SK-N-SH treated with all-trans-retinoic acid at 6 μM for 48 hours (cell line): ENCODE data around the gene RPLP2.

ENCODE experiments used
- ATAC-seq: fragments of 200-7000 bp; cut with Tn5 transposase; 3 replicates; pipeline ENCODE4 v1.9.1; 2020; ENCODE audit warnings: mild to moderate bottlenecking, moderate library complexity
- ARNTL ChIP-seq: fragments of 450-650 bp; formaldehyde crosslinking; IDR thresholded peaks from 2 replicates; pipeline ENCODE4 v1.5.0; 2020; ENCODE audit warnings: low read depth, mild to moderate bottlenecking, moderate library complexity, borderline replicate concordance
- BACH2 ChIP-seq: fragments of 250-450 bp; sonication (Bioruptor Pico); IDR thresholded peaks from 2 replicates; pipeline ENCODE4 v1.9.0; 2021; ENCODE audit warnings: mild to moderate bottlenecking, borderline replicate concordance
- CSDC2 ChIP-seq: fragments of 250-450 bp; sonication (Bioruptor Pico); IDR thresholded peaks from 2 replicates; pipeline ENCODE4 v1.5.0; 2020; ENCODE audit warnings: mild to moderate bottlenecking, moderate library complexity
- ESRRG ChIP-seq: fragments of 250-450 bp; sonication (Bioruptor Pico); IDR thresholded peaks from 2 replicates; pipeline ENCODE4 v1.6.1; 2021; ENCODE audit warnings: mild to moderate bottlenecking
- GLIS3 ChIP-seq: fragments of 250-450 bp; sonication (Bioruptor Pico); IDR thresholded peaks from 2 replicates; pipeline ENCODE4 v1.5.0; 2020; ENCODE audit warnings: mild to moderate bottlenecking, moderate library complexity
- OSR1 ChIP-seq: fragments of 250-450 bp; sonication (Bioruptor Pico); IDR thresholded peaks from 2 replicates; pipeline ENCODE4 v1.8.0; 2022; ENCODE audit warnings: moderate library complexity, mild to moderate bottlenecking, inconsistent platforms
- PPARA ChIP-seq: fragments of 250-450 bp; sonication (Bioruptor Pico); IDR thresholded peaks from 2 replicates; pipeline ENCODE4 v1.5.0; 2020; ENCODE audit warnings: mild to moderate bottlenecking, borderline replicate concordance
- RARB ChIP-seq: fragments of 250-450 bp; sonication (Bioruptor Pico); IDR thresholded peaks from 2 replicates; pipeline ENCODE4 v1.8.0; 2021; ENCODE audit warnings: mild to moderate bottlenecking, moderate library complexity
- SNAI2 ChIP-seq: fragments of 250-450 bp; sonication (Bioruptor Pico); IDR thresholded peaks from 2 replicates; pipeline ENCODE4 v1.5.0; 2020; ENCODE audit warnings: mild to moderate bottlenecking, moderate library complexity
- TCF4 ChIP-seq: fragments of 250-450 bp; sonication (Bioruptor Pico); IDR thresholded peaks from 2 replicates; pipeline ENCODE4 v1.8.0; 2021; ENCODE audit warnings: mild to moderate bottlenecking, moderate library complexity, borderline replicate concordance
- TOX ChIP-seq: fragments of 250-450 bp; sonication (Bioruptor Pico); IDR thresholded peaks from 2 replicates; pipeline ENCODE4 v1.8.0; 2021; ENCODE audit warnings: mild to moderate bottlenecking, moderate library complexity, borderline replicate concordance
- ZC3H10 ChIP-seq: fragments of 250-450 bp; sonication (Bioruptor Pico); IDR thresholded peaks from 2 replicates; pipeline ENCODE4 v1.5.1; 2021; ENCODE audit warnings: mild to moderate bottlenecking, moderate library complexity
- ZFP3 ChIP-seq: fragments of 250-450 bp; sonication (Bioruptor Pico); IDR thresholded peaks from 2 replicates; pipeline ENCODE4 v1.5.0; 2020; ENCODE audit warnings: mild to moderate bottlenecking, moderate library complexity
- ZFP30 ChIP-seq: fragments of 450-650 bp; formaldehyde crosslinking; IDR thresholded peaks from 2 replicates; pipeline ENCODE4 v1.5.0; 2022; ENCODE audit warnings: mild to moderate bottlenecking, moderate library complexity
- ZNF565 ChIP-seq: fragments of 450-650 bp; formaldehyde crosslinking; conservative IDR thresholded peaks from 2 replicates; pipeline ENCODE4 v1.5.0; 2020; ENCODE audit warnings: low read depth, mild to moderate bottlenecking, moderate library complexity
- ZNF70 ChIP-seq: fragments of 450-650 bp; formaldehyde crosslinking; IDR thresholded peaks from 2 replicates; pipeline ENCODE4 v1.5.0; 2020; ENCODE audit warnings: mild to moderate bottlenecking, moderate library complexity
- ZNF8 ChIP-seq: fragments of 450-650 bp; formaldehyde crosslinking; IDR thresholded peaks from 2 replicates; pipeline ENCODE4 v1.5.0; 2020; ENCODE audit warnings: mild to moderate bottlenecking, moderate library complexity
- TF ChIP-seq, protein P1 (sequence below): fragments of 250-450 bp; sonication (Bioruptor Pico); IDR thresholded peaks from 2 replicates; pipeline ENCODE4 v1.5.0; 2020; ENCODE audit warnings: mild to moderate bottlenecking, moderate library complexity
- TF ChIP-seq, protein P2 (sequence below): fragments of 250-450 bp; sonication (Bioruptor Pico); IDR thresholded peaks from 2 replicates; pipeline ENCODE4 v1.5.1; 2020; ENCODE audit warnings: low read depth, mild to moderate bottlenecking, moderate library complexity
- TF ChIP-seq, protein P3 (sequence below): fragments of 250-450 bp; sonication (Bioruptor Pico); IDR thresholded peaks from 2 replicates; pipeline ENCODE4 v1.5.1; 2021; ENCODE audit warnings: mild to moderate bottlenecking, moderate library complexity
- TF ChIP-seq, protein P4 (sequence below): fragments of 250-450 bp; sonication (Bioruptor Pico); IDR thresholded peaks from 2 replicates; pipeline ENCODE4 v1.8.0; 2020; ENCODE audit warnings: mild to moderate bottlenecking, moderate library complexity, borderline replicate concordance

Gene RPLP2

DNA sequence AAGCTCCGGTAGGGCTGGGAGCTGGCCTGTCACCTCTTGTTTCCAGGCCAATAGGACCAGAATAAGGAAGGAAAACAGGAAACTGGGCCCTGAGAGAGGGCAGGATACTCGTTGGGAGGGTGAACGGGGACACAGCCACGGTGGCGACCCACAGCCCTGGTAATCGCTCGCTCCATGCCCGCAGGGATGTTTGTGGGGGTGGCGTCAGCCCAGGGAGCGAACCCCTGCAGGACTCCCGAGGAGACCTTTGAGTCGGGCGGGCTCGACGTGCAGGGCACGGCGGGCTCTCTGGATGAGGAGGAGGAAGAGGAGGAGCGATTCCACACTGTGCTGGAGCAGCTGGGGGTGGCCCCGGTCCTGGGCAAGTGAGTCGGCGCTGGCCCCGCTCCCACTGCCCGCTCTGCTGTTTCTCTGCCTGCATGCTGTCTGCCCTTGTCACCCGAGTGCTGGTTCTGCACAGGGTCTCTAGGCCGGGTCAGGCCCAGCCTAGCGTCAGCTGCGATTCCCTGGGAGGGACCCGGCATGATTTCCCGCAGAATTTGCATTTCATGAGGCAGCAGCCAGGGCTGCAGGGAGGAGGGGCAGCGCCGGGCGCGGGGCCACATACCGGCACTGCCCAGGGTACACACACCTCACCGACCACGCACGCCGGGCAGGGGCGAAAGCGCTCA is 19.5 kb downstream of the RPLP2 start:
- no peak for ATAC-seq
- no peak for TF ChIP-seq ZFP30 (CRISPR knock-in tag)

DNA sequence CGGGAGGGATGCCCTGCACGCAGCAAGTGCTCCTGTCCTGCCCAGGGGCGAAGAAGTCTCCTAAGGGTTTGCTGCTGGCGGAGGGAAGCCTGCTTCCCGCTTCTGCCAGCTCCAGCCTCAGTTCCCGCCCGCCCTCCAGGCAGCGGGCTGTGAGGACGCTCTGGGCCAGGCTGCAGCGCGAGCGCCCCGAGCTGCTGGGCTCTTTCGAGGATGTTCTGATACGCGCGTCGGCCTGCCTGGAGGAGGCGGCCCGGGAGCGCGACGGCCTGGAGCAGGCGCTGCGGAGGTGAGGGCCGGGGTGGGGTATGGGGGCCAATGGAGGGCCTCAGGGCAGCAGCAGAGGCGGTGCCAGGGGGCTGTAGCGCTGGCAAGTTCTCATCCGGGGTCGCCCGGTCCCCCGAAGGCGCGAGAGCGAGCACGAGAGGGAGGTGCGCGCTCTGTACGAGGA is 20.1 kb downstream of the RPLP2 start:
- no peak for ATAC-seq
- no peak for TF ChIP-seq ESRRG
- TF ChIP-seq CSDC2 (CRISPR knock-in tag) = no peak
- no peak for TF ChIP-seq ZC3H10 (CRISPR knock-in tag)
- TF ChIP-seq, protein P1, sequence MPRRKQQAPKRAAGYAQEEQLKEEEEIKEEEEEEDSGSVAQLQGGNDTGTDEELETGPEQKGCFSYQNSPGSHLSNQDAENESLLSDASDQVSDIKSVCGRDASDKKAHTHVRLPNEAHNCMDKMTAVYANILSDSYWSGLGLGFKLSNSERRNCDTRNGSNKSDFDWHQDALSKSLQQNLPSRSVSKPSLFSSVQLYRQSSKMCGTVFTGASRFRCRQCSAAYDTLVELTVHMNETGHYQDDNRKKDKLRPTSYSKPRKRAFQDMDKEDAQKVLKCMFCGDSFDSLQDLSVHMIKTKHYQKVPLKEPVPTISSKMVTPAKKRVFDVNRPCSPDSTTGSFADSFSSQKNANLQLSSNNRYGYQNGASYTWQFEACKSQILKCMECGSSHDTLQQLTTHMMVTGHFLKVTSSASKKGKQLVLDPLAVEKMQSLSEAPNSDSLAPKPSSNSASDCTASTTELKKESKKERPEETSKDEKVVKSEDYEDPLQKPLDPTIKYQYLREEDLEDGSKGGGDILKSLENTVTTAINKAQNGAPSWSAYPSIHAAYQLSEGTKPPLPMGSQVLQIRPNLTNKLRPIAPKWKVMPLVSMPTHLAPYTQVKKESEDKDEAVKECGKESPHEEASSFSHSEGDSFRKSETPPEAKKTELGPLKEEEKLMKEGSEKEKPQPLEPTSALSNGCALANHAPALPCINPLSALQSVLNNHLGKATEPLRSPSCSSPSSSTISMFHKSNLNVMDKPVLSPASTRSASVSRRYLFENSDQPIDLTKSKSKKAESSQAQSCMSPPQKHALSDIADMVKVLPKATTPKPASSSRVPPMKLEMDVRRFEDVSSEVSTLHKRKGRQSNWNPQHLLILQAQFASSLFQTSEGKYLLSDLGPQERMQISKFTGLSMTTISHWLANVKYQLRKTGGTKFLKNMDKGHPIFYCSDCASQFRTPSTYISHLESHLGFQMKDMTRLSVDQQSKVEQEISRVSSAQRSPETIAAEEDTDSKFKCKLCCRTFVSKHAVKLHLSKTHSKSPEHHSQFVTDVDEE (CRISPR knock-in tag) = no peak
- no peak for TF ChIP-seq OSR1 (CRISPR knock-in tag)
- TF ChIP-seq ZNF8 (CRISPR knock-in tag) = no peak
- TF ChIP-seq, protein P2, sequence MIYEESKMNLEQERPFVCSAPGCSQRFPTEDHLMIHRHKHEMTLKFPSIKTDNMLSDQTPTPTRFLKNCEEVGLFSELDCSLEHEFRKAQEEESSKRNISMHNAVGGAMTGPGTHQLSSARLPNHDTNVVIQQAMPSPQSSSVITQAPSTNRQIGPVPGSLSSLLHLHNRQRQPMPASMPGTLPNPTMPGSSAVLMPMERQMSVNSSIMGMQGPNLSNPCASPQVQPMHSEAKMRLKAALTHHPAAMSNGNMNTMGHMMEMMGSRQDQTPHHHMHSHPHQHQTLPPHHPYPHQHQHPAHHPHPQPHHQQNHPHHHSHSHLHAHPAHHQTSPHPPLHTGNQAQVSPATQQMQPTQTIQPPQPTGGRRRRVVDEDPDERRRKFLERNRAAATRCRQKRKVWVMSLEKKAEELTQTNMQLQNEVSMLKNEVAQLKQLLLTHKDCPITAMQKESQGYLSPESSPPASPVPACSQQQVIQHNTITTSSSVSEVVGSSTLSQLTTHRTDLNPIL = no peak
- TF ChIP-seq RARB (CRISPR knock-in tag) = no peak
- no peak for TF ChIP-seq ZFP30 (CRISPR knock-in tag)
- no peak for TF ChIP-seq ZNF565
- TF ChIP-seq GLIS3 (CRISPR knock-in tag) = no peak
- no peak for TF ChIP-seq BACH2
- TF ChIP-seq TCF4 = no peak

DNA sequence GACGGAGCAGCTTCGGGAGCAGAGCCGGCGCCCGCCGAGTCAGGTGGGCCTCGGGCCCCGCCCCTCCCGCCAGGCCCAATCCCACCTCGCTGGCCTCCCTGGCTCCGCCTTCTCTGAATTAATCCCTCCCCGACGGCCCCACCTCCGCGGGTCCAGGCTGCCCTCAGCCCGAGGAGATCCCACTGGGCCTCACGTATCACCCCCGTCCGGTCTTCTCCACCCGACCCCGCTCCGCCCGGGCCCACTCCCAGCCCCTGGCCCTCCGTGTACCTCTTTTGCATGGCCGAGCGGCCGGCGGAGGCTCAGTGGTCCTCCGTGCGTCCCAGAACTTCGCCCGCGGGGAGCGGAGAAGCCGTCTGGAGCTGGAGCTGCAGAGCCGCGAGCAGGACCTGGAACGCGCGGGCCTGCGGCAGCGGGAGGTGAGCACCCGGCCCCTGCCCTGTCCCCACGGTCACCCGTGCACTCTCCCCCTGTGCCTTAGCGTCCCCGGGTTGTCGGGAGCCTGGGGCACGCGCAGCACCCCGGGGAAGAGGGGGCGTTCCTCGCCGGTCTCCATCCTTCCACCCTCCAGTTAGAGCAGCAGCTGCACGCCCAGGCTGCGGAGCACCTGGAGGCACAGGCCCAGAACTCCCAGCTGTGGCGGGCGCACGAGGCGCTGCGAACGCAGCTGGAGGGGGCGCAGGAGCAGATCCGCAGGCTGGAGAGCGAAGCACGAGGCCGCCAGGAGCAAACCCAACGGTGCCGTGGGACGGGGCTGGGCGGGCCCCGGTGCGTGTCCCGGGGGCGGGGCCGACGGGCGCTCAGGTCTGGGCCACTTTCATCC is 20.7 kb downstream of the RPLP2 start:
- TF ChIP-seq ZFP30 (CRISPR knock-in tag) (no peak), PPARA (no peak), ZNF8 (CRISPR knock-in tag) (no peak), ARNTL (CRISPR knock-in tag) (no peak), ZFP3 (CRISPR knock-in tag) (no peak), CSDC2 (CRISPR knock-in tag) (no peak), OSR1 (CRISPR knock-in tag) (no peak), ZNF70 (CRISPR knock-in tag) (no peak), RARB (CRISPR knock-in tag) (no peak), TOX (CRISPR knock-in tag) (no peak), SNAI2 (no peak)
- TF ChIP-seq, protein P2 = no peak
- TF ChIP-seq, protein P3, sequence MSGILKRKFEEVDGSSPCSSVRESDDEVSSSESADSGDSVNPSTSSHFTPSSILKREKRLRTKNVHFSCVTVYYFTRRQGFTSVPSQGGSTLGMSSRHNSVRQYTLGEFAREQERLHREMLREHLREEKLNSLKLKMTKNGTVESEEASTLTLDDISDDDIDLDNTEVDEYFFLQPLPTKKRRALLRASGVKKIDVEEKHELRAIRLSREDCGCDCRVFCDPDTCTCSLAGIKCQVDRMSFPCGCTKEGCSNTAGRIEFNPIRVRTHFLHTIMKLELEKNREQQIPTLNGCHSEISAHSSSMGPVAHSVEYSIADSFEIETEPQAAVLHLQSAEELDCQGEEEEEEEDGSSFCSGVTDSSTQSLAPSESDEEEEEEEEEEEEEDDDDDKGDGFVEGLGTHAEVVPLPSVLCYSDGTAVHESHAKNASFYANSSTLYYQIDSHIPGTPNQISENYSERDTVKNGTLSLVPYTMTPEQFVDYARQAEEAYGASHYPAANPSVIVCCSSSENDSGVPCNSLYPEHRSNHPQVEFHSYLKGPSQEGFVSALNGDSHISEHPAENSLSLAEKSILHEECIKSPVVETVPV (CRISPR knock-in tag) = no peak
- TF ChIP-seq, protein P4, sequence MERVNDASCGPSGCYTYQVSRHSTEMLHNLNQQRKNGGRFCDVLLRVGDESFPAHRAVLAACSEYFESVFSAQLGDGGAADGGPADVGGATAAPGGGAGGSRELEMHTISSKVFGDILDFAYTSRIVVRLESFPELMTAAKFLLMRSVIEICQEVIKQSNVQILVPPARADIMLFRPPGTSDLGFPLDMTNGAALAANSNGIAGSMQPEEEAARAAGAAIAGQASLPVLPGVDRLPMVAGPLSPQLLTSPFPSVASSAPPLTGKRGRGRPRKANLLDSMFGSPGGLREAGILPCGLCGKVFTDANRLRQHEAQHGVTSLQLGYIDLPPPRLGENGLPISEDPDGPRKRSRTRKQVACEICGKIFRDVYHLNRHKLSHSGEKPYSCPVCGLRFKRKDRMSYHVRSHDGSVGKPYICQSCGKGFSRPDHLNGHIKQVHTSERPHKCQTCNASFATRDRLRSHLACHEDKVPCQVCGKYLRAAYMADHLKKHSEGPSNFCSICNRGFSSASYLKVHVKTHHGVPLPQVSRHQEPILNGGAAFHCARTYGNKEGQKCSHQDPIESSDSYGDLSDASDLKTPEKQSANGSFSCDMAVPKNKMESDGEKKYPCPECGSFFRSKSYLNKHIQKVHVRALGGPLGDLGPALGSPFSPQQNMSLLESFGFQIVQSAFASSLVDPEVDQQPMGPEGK = no peak

More for the DNA sequence above, 20.7 kb downstream of the RPLP2 start:
- ATAC-seq = peak; percentile 21
